Activated naive CD8-positive, alpha-beta T cell treated with anti-CD3 and anti-CD28 coated beads, Interleukin-2, amount 10 ng/mL, durations not matched to agents 7 days and 5 days (primary cell): Measurements from ENCODE around the gene TKT. TPM values are rescaled to one million over a fixed set of nuclear protein-coding genes. Genes with fewer than 3 reads are reported as not detected.
"Not testable (repeated sequence)": the region's sequence is repeated elsewhere in the genome, so short reads cannot be mapped to it uniquely, and the experiment has no call there.

Source experiments
- ATAC-seq: fragments of 150-1000 bp; cut with Tn5 transposase; one replicate; pipeline ENCODE4 v1.10.0; 2021; ENCODE audit warnings: low read depth, moderate library complexity
- POLR2A ChIA-PET: fragments of 350-600 bp; sonication (Branson Sonifier 250); formaldehyde crosslinking; loops from one replicate; lab custom pipeline; 2021; ENCODE audit warnings: antibody characterized with exemption; lab: Charles Lee
- DNase-seq: peaks from one replicate; pipeline ENCODE4 v3.0.0; 2021
- H3K27ac Mint-ChIP-seq: one replicate; pipeline ENCODE4 v1.8.0; 2022; ENCODE audit warnings: mild to moderate bottlenecking, mixed read lengths
- H3K27me3 Mint-ChIP-seq: one replicate; pipeline ENCODE4 v1.8.0; 2022; ENCODE audit warnings: mild to moderate bottlenecking, moderate library complexity, mixed read lengths
- H3K36me3 Mint-ChIP-seq: one replicate; pipeline ENCODE4 v1.8.0; 2021; ENCODE audit warnings: mild to moderate bottlenecking, mixed read lengths
- H3K4me1 Mint-ChIP-seq: one replicate; pipeline ENCODE4 v1.8.0; 2021; ENCODE audit warnings: mixed read lengths
- H3K4me3 Mint-ChIP-seq: one replicate; pipeline ENCODE4 v1.8.0; 2022; ENCODE audit warnings: mild to moderate bottlenecking, moderate library complexity, mixed read lengths
- H3K9me3 Mint-ChIP-seq: one replicate; pipeline ENCODE4 v1.8.0; 2021; ENCODE audit warnings: mixed read lengths
- total RNA-seq, 2 experiments: library from RNA; stranded (reverse); gene quantifications; one replicate each; pipeline ENCODE4 v1.2.3, GENCODE V29; 2021

The TKT gene
- 100 to 1,000 TPM; 204 to 210 TPM for total RNA-seq

GRCh38 chr3:53255775-53256703, at the start of gene TKT:
Gene TKT, minus strand, starts transcription at chr3:53256022. Its CDS starts 80 bp downstream, at chr3:53255942.
- peaks cover 10% of the 10 kb centered on the region for H3K36me3 Mint-ChIP-seq
- POLR2A ChIA-PET: interaction anchor here (0.6 to 2.7 kb wide), 4 partner anchors 14 to 92 kb away, joined by 3 to 19 read pairs (median 7); partner anchors contain the start of gene DCP1A
- peak; percentile 66 for ATAC-seq
- peak within 1 kb of the TSS; percentile 95 for H3K4me3 Mint-ChIP-seq
- H3K27me3 Mint-ChIP-seq: peaks cover 12% of the 10 kb centered on the region
- no peaks in the 10 kb centered on the region for H3K9me3 Mint-ChIP-seq
- peak; percentile 86 for DNase-seq
- H3K4me1 Mint-ChIP-seq: peaks cover 29% of the 10 kb centered on the region
- peak within 1 kb of the TSS; percentile 88 for H3K27ac Mint-ChIP-seq

GRCh38 chr3:53303957-53304356, 48.1 kb upstream of the TKT start:
- POLR2A ChIA-PET: no interaction called here
- no peak for ATAC-seq

GRCh38 chr3:53303549-53303948, 47.7 kb upstream of the TKT start:
- H3K36me3 Mint-ChIP-seq: peaks cover 14% of the 10 kb centered on the region
- H3K27me3 Mint-ChIP-seq: no peaks in the 10 kb centered on the region
- H3K27ac Mint-ChIP-seq: no peak overlapping the region
- no peaks in the 10 kb centered on the region for H3K9me3 Mint-ChIP-seq
- no peaks in the 10 kb centered on the region for H3K4me1 Mint-ChIP-seq
- DNase-seq: no peak
- no peak for ATAC-seq
- no peak overlapping the region for H3K4me3 Mint-ChIP-seq
- POLR2A ChIA-PET: no interaction called here

More at GRCh38 chr3:53303957-53304356, 48.1 kb upstream of the TKT start:
- Mint-ChIP-seq H3K27ac (no peak overlapping the region), H3K4me1 (no peaks in the 10 kb centered on the region), H3K36me3 (peaks cover 14% of the 10 kb centered on the region), H3K9me3 (no peaks in the 10 kb centered on the region), H3K4me3 (no peak overlapping the region), H3K27me3 (no peaks in the 10 kb centered on the region)
- DNase-seq: no peak

GRCh38 chr3:53300826-53301225, 45.0 kb upstream of the TKT start:
- no peak for ATAC-seq
- Mint-ChIP-seq H3K27me3 (no peaks in the 10 kb centered on the region), H3K9me3 (no peaks in the 10 kb centered on the region), H3K4me3 (no peak overlapping the region), H3K36me3 (peaks cover 13% of the 10 kb centered on the region), H3K27ac (no peak overlapping the region), H3K4me1 (no peaks in the 10 kb centered on the region)
- POLR2A ChIA-PET: interaction anchor here (0.6 to 0.7 kb wide), 2 partner anchors 16 to 48 kb away, joined by 3 read pairs; no protein-coding TSS in a partner anchor
- DNase-seq: no peak

GRCh38 chr3:53299611-53300023, 43.8 kb upstream of the TKT start:
- POLR2A ChIA-PET, H3K27ac Mint-ChIP-seq, H3K4me3 Mint-ChIP-seq, H3K4me1 Mint-ChIP-seq, DNase-seq, H3K27me3 Mint-ChIP-seq, H3K9me3 Mint-ChIP-seq: not testable (repeated sequence)
- peaks cover 12% of the 10 kb centered on the region for H3K36me3 Mint-ChIP-seq
- ATAC-seq: peak; percentile 73

- Mint-ChIP-seq H3K36me3 (peaks cover 7% of the 10 kb centered on the region), H3K27me3 (no peaks in the 10 kb centered on the region), H3K27ac (no peak overlapping the region), H3K4me3 (no peak overlapping the region), H3K9me3 (no peaks in the 10 kb centered on the region), H3K4me1 (no peaks in the 10 kb centered on the region)
- ATAC-seq: no peak
- DNase-seq: no peak
- POLR2A ChIA-PET: interaction anchor here (0.7 kb wide), 1 partner anchor 186 kb away, joined by 3 read pairs; no protein-coding TSS in a partner anchor
Measured at GRCh38 chr3:53295410-53295809, 39.6 kb upstream of the TKT start.

GRCh38 chr3:53293867-53294266, 38.0 kb upstream of the TKT start:
- POLR2A ChIA-PET: no interaction called here
- Mint-ChIP-seq H3K27ac (no peak overlapping the region), H3K27me3 (no peaks in the 10 kb centered on the region), H3K9me3 (no peaks in the 10 kb centered on the region), H3K4me1 (no peaks in the 10 kb centered on the region), H3K36me3 (peaks cover 3% of the 10 kb centered on the region), H3K4me3 (no peak overlapping the region)
- no peak for ATAC-seq
- DNase-seq: no peak

- ATAC-seq (no peak), DNase-seq (no peak)
- POLR2A ChIA-PET: no interaction called here
- Mint-ChIP-seq H3K9me3 (no peaks in the 10 kb centered on the region), H3K36me3 (peaks cover 9% of the 10 kb centered on the region), H3K27ac (no peak overlapping the region), H3K4me3 (no peak overlapping the region), H3K27me3 (no peaks in the 10 kb centered on the region), H3K4me1 (peaks cover 6% of the 10 kb centered on the region)
Measured at GRCh38 chr3:53288214-53288613, 32.4 kb upstream of the TKT start.

GRCh38 chr3:53287131-53287629, 31.4 kb upstream of the TKT start:
- no peaks in the 10 kb centered on the region for H3K9me3 Mint-ChIP-seq
- DNase-seq: no peak
- POLR2A ChIA-PET: interaction anchor here (0.6 kb wide), 1 partner anchor 51 kb away, joined by 4 read pairs; no protein-coding TSS in a partner anchor
- no peak for ATAC-seq
- H3K36me3 Mint-ChIP-seq: peaks cover 10% of the 10 kb centered on the region
- H3K4me1 Mint-ChIP-seq: peaks cover 6% of the 10 kb centered on the region
- H3K27ac Mint-ChIP-seq: no peak overlapping the region
- H3K4me3 Mint-ChIP-seq: no peak overlapping the region
- H3K27me3 Mint-ChIP-seq: no peaks in the 10 kb centered on the region

GRCh38 chr3:53286727-53287126, 30.9 kb upstream of the TKT start:
- H3K9me3 Mint-ChIP-seq: no peaks in the 10 kb centered on the region
- H3K27ac Mint-ChIP-seq: no peak overlapping the region
- ATAC-seq (no peak), DNase-seq (no peak)
- H3K27me3 Mint-ChIP-seq: no peaks in the 10 kb centered on the region
- peaks cover 6% of the 10 kb centered on the region for H3K4me1 Mint-ChIP-seq
- POLR2A ChIA-PET: interaction anchor here (0.6 kb wide), 1 partner anchor 51 kb away, joined by 4 read pairs; no protein-coding TSS in a partner anchor
- no peak overlapping the region for H3K4me3 Mint-ChIP-seq
- H3K36me3 Mint-ChIP-seq: peaks cover 10% of the 10 kb centered on the region

- POLR2A ChIA-PET: no interaction called here
- Mint-ChIP-seq H3K9me3 (no peaks in the 10 kb centered on the region), H3K27ac (no peak overlapping the region), H3K4me1 (peaks cover 5% of the 10 kb centered on the region), H3K36me3 (peaks cover 8% of the 10 kb centered on the region), H3K27me3 (peaks cover 2% of the 10 kb centered on the region), H3K4me3 (no peak overlapping the region)
- DNase-seq: no peak
- no peak for ATAC-seq
Measured at GRCh38 chr3:53282581-53282980, 26.8 kb upstream of the TKT start.

- H3K27me3 Mint-ChIP-seq: peaks cover 2% of the 10 kb centered on the region
- H3K9me3 Mint-ChIP-seq: no peaks in the 10 kb centered on the region
- ATAC-seq (no peak), DNase-seq (no peak)
- no peak overlapping the region for H3K4me3 Mint-ChIP-seq
- H3K36me3 Mint-ChIP-seq: peaks cover 7% of the 10 kb centered on the region
- H3K27ac Mint-ChIP-seq: no peak overlapping the region
- POLR2A ChIA-PET: no interaction called here
- H3K4me1 Mint-ChIP-seq: peaks cover 7% of the 10 kb centered on the region
Measured at GRCh38 chr3:53278667-53279066, 22.8 kb upstream of the TKT start.

- Mint-ChIP-seq H3K36me3 (peaks cover 1% of the 10 kb centered on the region), H3K27me3 (peaks cover 2% of the 10 kb centered on the region), H3K4me1 (peaks cover 14% of the 10 kb centered on the region), H3K27ac (peak overlapping the region; percentile 90), H3K9me3 (no peaks in the 10 kb centered on the region), H3K4me3 (peak overlapping the region; percentile 53)
- ATAC-seq (peak; percentile 96), DNase-seq (no peak)
- POLR2A ChIA-PET: interaction anchor here (0.8 to 2.3 kb wide), 7 partner anchors 8 to 72 kb away, joined by 3 to 19 read pairs (median 3); partner anchors contain the start of genes DCP1A and TKT
Measured at GRCh38 chr3:53274938-53275605, 19.2 kb upstream of the TKT start.
